ENCODE data around the gene PDGFRB.
A peak's percentile ranks its signal among the peaks of the same experiment; 100 is the strongest.

The PDGFRB gene

DNA sequence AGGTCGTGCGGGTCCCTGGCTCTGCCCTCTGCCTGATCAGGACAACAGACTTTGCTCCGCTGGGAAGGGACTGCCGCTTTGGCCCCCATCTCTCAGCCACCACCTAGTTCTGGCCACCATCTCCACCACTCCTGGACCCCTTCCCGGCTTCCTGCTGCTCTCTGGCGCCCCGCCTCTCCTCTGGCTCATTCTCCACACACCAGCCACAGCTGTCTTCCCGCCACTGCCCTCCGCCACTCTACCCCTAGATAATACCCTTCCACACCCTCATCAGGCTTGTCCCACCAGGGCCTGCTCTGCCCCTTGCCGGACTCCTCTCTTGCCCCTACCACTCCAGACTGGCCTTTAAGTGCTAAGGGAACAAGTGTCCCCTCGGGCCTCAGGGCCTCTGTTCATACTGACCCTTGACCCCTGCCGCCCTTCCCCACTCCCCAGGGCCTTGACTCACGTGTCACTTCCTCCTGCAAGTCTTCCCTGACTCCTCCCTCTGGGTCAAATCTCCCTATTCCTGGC, 8.0 kb upstream of the PDGFRB start:
- H4K8ac ChIP-seq (ENCODE audit: low read depth, low read length), result no peak overlapping the region
- H2AFZ ChIP-seq (ENCODE audit: low read length), result peak overlapping the region; percentile 36
- H3K4ac ChIP-seq (ENCODE audit: low read length), result no peak overlapping the region
- no peak overlapping the region for H3K4me2 ChIP-seq (ENCODE audit: insufficient read depth, low read length, poor library complexity, severe bottlenecking)
- DNase-seq (ENCODE audit: low spot score), result no peak
- no peak overlapping the region for H3K4me3 ChIP-seq (ENCODE audit: low read length in 2 of 2)
- peaks cover 14 to 16% of the 10 kb centered on the region in 2 donors for H3K4me1 ChIP-seq (ENCODE audit: control insufficient read depth in 2 of 2, insufficient read depth in 1 of 2, low read depth in 1 of 2, low read length in 2 of 2)
- H3K79me1 ChIP-seq (ENCODE audit: low read depth, low read length), result no peaks in the 10 kb centered on the region
- peaks cover 7 to 30% (median 9%) of the 10 kb centered on the region in 3 experiments for H3K27me3 ChIP-seq (ENCODE audit: control insufficient read depth in 3 of 3, insufficient read depth in 3 of 3, low read depth in 1 of 3, low read length in 3 of 3)
- no CpG with 5 or more reads among the region's 13 CpGs for WGBS, 2 donors (ENCODE audit: extremely low coverage in 2 of 2, insufficient read length in 2 of 2, insufficient replicate concordance in 1 of 2)
- H3K18ac ChIP-seq (ENCODE audit: low read length), result peak overlapping the region; percentile 64
- no peaks in the 10 kb centered on the region for H3K9me3 ChIP-seq (replicated peaks in 1 of 2; ENCODE audit: control insufficient read depth in 2 of 2, insufficient read depth in 1 of 2, low read depth in 1 of 2, low read length in 2 of 2)
- no peak overlapping the region for H3K14ac ChIP-seq (ENCODE audit: low read length)
- no peak overlapping the region for H3K27ac ChIP-seq (replicated peaks; ENCODE audit: low read length)
- H2AK5ac ChIP-seq (ENCODE audit: low read depth, low read length), result peak overlapping the region; percentile 33
- H3K23ac ChIP-seq (ENCODE audit: low read depth, low read length, poor library complexity), result no peak overlapping the region
- H2BK120ac ChIP-seq (ENCODE audit: low read depth, low read length), result no peak overlapping the region
- no peak overlapping the region for H2BK15ac ChIP-seq (ENCODE audit: low read length)
- H2BK12ac ChIP-seq (ENCODE audit: low read length), result no peak overlapping the region
- H3K36me3 ChIP-seq (replicated peaks in 1 of 2; ENCODE audit: control insufficient read depth in 2 of 2, insufficient read depth in 2 of 2, low read length in 2 of 2), result no peaks in the 10 kb centered on the region
- H4K91ac ChIP-seq (ENCODE audit: low read depth, low read length, poor library complexity), result no peak overlapping the region
- peak overlapping the region; percentile 78 for H2BK5ac ChIP-seq (ENCODE audit: low read length)
- no peak overlapping the region for H3K9ac ChIP-seq (ENCODE audit: low read depth, low read length, poor library complexity)

- no peak for DNase-seq (ENCODE audit: low spot score)
- H3K27ac ChIP-seq (replicated peaks; ENCODE audit: low read length), result no peak overlapping the region
- H2BK15ac ChIP-seq (ENCODE audit: low read length), result no peak overlapping the region
- H3K27me3 ChIP-seq (ENCODE audit: control insufficient read depth in 3 of 3, insufficient read depth in 3 of 3, low read depth in 1 of 3, low read length in 3 of 3), result peaks cover 3 to 27% (median 9%) of the 10 kb centered on the region in 3 experiments
- H3K14ac ChIP-seq (ENCODE audit: low read length), result no peak overlapping the region
- no peak overlapping the region for H2BK120ac ChIP-seq (ENCODE audit: low read depth, low read length)
- H2AK5ac ChIP-seq (ENCODE audit: low read depth, low read length), result no peak overlapping the region
- H4K8ac ChIP-seq (ENCODE audit: low read depth, low read length), result no peak overlapping the region
- no peak overlapping the region for H3K4me3 ChIP-seq (ENCODE audit: low read length in 2 of 2)
- no peak overlapping the region for H2BK12ac ChIP-seq (ENCODE audit: low read length)
- no peak overlapping the region for H4K91ac ChIP-seq (ENCODE audit: low read depth, low read length, poor library complexity)
- H2BK5ac ChIP-seq (ENCODE audit: low read length), result peak overlapping the region; percentile 78
- H3K4me2 ChIP-seq (ENCODE audit: insufficient read depth, low read length, poor library complexity, severe bottlenecking), result no peak overlapping the region
- peaks cover 13 to 21% of the 10 kb centered on the region in 2 donors for H3K4me1 ChIP-seq (ENCODE audit: control insufficient read depth in 2 of 2, insufficient read depth in 1 of 2, low read depth in 1 of 2, low read length in 2 of 2)
- H3K79me1 ChIP-seq (ENCODE audit: low read depth, low read length), result no peaks in the 10 kb centered on the region
- H2AFZ ChIP-seq (ENCODE audit: low read length), result no peak overlapping the region
- H3K9me3 ChIP-seq (replicated peaks in 1 of 2; ENCODE audit: control insufficient read depth in 2 of 2, insufficient read depth in 1 of 2, low read depth in 1 of 2, low read length in 2 of 2), result no peaks in the 10 kb centered on the region
- WGBS, 2 donors (ENCODE audit: extremely low coverage in 2 of 2, insufficient read length in 2 of 2, insufficient replicate concordance in 1 of 2), result no CpG with 5 or more reads among the region's 3 CpGs
- peak overlapping the region; percentile 64 for H3K18ac ChIP-seq (ENCODE audit: low read length)
- no peak overlapping the region for H3K9ac ChIP-seq (ENCODE audit: low read depth, low read length, poor library complexity)
- H3K4ac ChIP-seq (ENCODE audit: low read length), result no peak overlapping the region
- no peak overlapping the region for H3K23ac ChIP-seq (ENCODE audit: low read depth, low read length, poor library complexity)
- no peaks in the 10 kb centered on the region for H3K36me3 ChIP-seq (replicated peaks in 1 of 2; ENCODE audit: control insufficient read depth in 2 of 2, insufficient read depth in 2 of 2, low read length in 2 of 2)
These were observed 7.4 kb upstream of the PDGFRB start for GRCh38 chr5:150163035-150163434.

DNA sequence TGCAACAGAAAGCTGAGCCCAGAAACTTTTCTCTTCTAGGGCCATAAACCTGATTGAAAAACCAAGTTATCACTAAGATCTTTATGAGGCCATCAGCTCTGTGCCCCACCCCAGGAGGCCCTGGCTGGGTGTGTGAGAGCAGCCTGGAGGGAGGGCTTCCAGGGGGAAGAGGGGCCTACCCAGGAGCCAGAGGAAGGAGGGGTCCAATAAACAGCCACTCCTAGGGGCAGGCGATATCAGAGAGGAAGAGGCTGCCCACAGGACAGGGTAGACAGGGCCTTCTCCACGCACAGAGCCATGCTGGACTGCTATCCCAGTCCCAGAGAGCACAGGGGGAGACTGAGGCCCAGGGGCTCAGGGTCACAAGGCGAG, 6.5 kb upstream of the PDGFRB start:
- peaks cover 8 to 25% of the 10 kb centered on the region in 2 donors for H3K4me1 ChIP-seq (ENCODE audit: control insufficient read depth in 2 of 2, insufficient read depth in 1 of 2, low read depth in 1 of 2, low read length in 2 of 2)

GRCh38 chr5:150161242-150162141, 5.8 kb upstream of the PDGFRB start:
- peak overlapping the region in 1 of 2 donors; percentile 24 for H3K4me3 ChIP-seq (ENCODE audit: low read length in 2 of 2)
- H2BK5ac ChIP-seq (ENCODE audit: low read length), result no peak overlapping the region
- no peak overlapping the region for H3K27ac ChIP-seq (replicated peaks; ENCODE audit: low read length)
- H2BK15ac ChIP-seq (ENCODE audit: low read length), result peak overlapping the region; percentile 2
- peak overlapping the region; percentile 19 for H3K4me2 ChIP-seq (ENCODE audit: insufficient read depth, low read length, poor library complexity, severe bottlenecking)
- H3K9me3 ChIP-seq (replicated peaks in 1 of 2; ENCODE audit: control insufficient read depth in 2 of 2, insufficient read depth in 1 of 2, low read depth in 1 of 2, low read length in 2 of 2), result no peaks in the 10 kb centered on the region
- no CpG with 5 or more reads among the region's 14 CpGs for WGBS, 2 donors (ENCODE audit: extremely low coverage in 2 of 2, insufficient read length in 2 of 2, insufficient replicate concordance in 1 of 2)
- peak overlapping the region; percentile 78 for H3K18ac ChIP-seq (ENCODE audit: low read length)
- H2AK5ac ChIP-seq (ENCODE audit: low read depth, low read length), result no peak overlapping the region
- no peak overlapping the region for H3K4ac ChIP-seq (ENCODE audit: low read length)
- peak overlapping the region; percentile 92 for H2AFZ ChIP-seq (ENCODE audit: low read length)
- H3K79me1 ChIP-seq (ENCODE audit: low read depth, low read length), result no peaks in the 10 kb centered on the region
- DNase-seq (ENCODE audit: low spot score), result peak; percentile 74
- H3K27me3 ChIP-seq (ENCODE audit: control insufficient read depth in 3 of 3, insufficient read depth in 3 of 3, low read depth in 1 of 3, low read length in 3 of 3), result peaks cover 0 to 12% (median 3%) of the 10 kb centered on the region in 3 experiments
- H3K4me1 ChIP-seq (ENCODE audit: control insufficient read depth in 2 of 2, insufficient read depth in 1 of 2, low read depth in 1 of 2, low read length in 2 of 2), result peaks cover 8 to 25% of the 10 kb centered on the region in 2 donors
- no peak overlapping the region for H3K9ac ChIP-seq (ENCODE audit: low read depth, low read length, poor library complexity)
- peak overlapping the region; percentile 26 for H4K8ac ChIP-seq (ENCODE audit: low read depth, low read length)
- no peak overlapping the region for H2BK120ac ChIP-seq (ENCODE audit: low read depth, low read length)
- no peak overlapping the region for H3K23ac ChIP-seq (ENCODE audit: low read depth, low read length, poor library complexity)
- H3K36me3 ChIP-seq (replicated peaks in 1 of 2; ENCODE audit: control insufficient read depth in 2 of 2, insufficient read depth in 2 of 2, low read length in 2 of 2), result no peaks in the 10 kb centered on the region
- H2BK12ac ChIP-seq (ENCODE audit: low read length), result no peak overlapping the region
- H3K14ac ChIP-seq (ENCODE audit: low read length), result no peak overlapping the region
- H4K91ac ChIP-seq (ENCODE audit: low read depth, low read length, poor library complexity), result peak overlapping the region; percentile 77

More for the DNA sequence above, 6.5 kb upstream of the PDGFRB start:
- Histone ChIP-seq H2BK120ac (ENCODE audit: low read depth, low read length) (no peak overlapping the region), H3K9ac (ENCODE audit: low read depth, low read length, poor library complexity) (no peak overlapping the region), H3K4me3 (ENCODE audit: low read length in 2 of 2) (no peak overlapping the region), H4K8ac (ENCODE audit: low read depth, low read length) (no peak overlapping the region), H3K27ac (replicated peaks; ENCODE audit: low read length) (no peak overlapping the region), H3K23ac (ENCODE audit: low read depth, low read length, poor library complexity) (no peak overlapping the region), H3K9me3 (replicated peaks in 1 of 2; ENCODE audit: control insufficient read depth in 2 of 2, insufficient read depth in 1 of 2, low read depth in 1 of 2, low read length in 2 of 2) (no peaks in the 10 kb centered on the region), H3K4ac (ENCODE audit: low read length) (no peak overlapping the region), H2BK15ac (ENCODE audit: low read length) (no peak overlapping the region), H2AK5ac (ENCODE audit: low read depth, low read length) (peak overlapping the region; percentile 64), H3K4me2 (ENCODE audit: insufficient read depth, low read length, poor library complexity, severe bottlenecking) (no peak overlapping the region), H3K14ac (ENCODE audit: low read length) (no peak overlapping the region), H4K91ac (ENCODE audit: low read depth, low read length, poor library complexity) (no peak overlapping the region), H2BK12ac (ENCODE audit: low read length) (no peak overlapping the region), H2BK5ac (ENCODE audit: low read length) (no peak overlapping the region), H3K27me3 (ENCODE audit: control insufficient read depth in 3 of 3, insufficient read depth in 3 of 3, low read depth in 1 of 3, low read length in 3 of 3) (peaks cover 0 to 18% (median 7%) of the 10 kb centered on the region in 3 experiments), H3K36me3 (replicated peaks in 1 of 2; ENCODE audit: control insufficient read depth in 2 of 2, insufficient read depth in 2 of 2, low read length in 2 of 2) (no peaks in the 10 kb centered on the region), H3K79me1 (ENCODE audit: low read depth, low read length) (no peaks in the 10 kb centered on the region), H2AFZ (ENCODE audit: low read length) (peak overlapping the region; percentile 15), H3K18ac (ENCODE audit: low read length) (no peak overlapping the region)
- WGBS, 2 donors (ENCODE audit: extremely low coverage in 2 of 2, insufficient read length in 2 of 2, insufficient replicate concordance in 1 of 2), result no CpG with 5 or more reads among the region's 3 CpGs
- DNase-seq (ENCODE audit: low spot score), result no peak

Measured in neuronal stem cell (in vitro differentiated cells).